ENCODE results near the gene FER.
"Not testable (repeated sequence)": the region's sequence is repeated elsewhere in the genome, so short reads cannot be mapped to it uniquely, and the experiment has no call there.

The FER gene

DNA sequence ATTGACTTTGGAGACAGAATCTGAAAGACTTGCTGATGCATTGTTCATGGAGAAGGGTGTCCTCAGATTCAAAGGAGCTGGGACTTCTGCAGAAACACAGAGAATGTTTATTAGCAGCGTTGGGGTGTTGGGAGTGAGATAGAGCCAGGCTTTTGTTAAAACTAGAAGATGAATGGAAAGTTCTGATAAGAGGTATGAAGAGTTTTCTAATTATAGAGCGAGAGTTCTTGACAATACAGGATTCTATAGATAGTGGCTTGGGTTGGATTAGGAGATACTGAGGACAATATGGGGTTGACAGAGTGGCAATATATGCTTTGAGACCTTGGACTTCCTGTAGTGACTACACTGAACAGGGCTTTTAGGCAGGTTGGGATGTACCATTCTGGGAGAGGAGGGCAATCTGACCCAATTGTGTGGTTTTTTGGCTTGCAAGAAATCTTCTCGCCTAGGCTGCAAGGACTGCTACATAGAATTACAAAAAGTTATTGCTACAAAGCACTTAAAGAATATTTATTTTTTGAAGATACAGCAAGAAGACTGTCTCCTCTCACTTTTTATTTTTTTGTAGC, 83.1 kb downstream of the FER start:
- Histone ChIP-seq H3K27ac (no peak overlapping the region), H3K9me3 (replicated peaks in 1 of 11) (no peaks in the 10 kb centered on the region), H3K27me3 (no peaks in the 10 kb centered on the region)

DNA sequence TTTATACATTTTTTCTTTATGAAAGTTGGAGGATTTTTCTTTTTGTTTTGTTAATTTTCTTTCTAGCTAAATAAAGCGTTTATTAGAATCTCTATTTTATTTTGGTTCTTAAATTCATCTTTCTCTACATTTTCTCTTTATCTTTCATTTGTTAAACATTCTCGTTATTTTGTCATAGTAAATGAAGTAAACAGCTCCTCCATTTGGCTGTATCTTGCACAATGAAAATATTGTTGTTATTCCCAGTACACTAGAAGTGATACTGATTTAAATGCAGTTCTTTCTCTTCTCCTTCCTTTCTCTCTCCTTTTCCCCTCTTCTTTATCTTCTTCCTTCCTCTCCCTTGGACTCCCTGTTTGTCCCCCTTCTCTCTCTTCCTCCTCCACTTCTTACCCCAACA, 88.8 kb downstream of the FER start:
- Histone ChIP-seq H3K27me3 (no peaks in the 10 kb centered on the region), H3K4me2 (no peak overlapping the region), H3K4me1 (no peaks in the 10 kb centered on the region), H3K27ac (no peak overlapping the region), H3K36me3 (peaks cover 0 to 33% (median 0%) of the 10 kb centered on the region in 11 experiments; a peak in 5 of 22 replicates), H4K20me1 (no peaks in the 10 kb centered on the region), H3K4me3 (no peak overlapping the region), H3K9me3 (replicated peaks in 1 of 11) (peaks cover 0 to 7% (median 0%) of the 10 kb centered on the region in 11 experiments; a peak in 4 of 22 replicates), H3K9ac (no peak overlapping the region)
- no peak for TF ChIP-seq Cebpa-rat (IDR thresholded peaks at IDR 0.05)

More for the DNA sequence above, 83.1 kb downstream of the FER start:
- Histone ChIP-seq H3K36me3 (peaks cover 0 to 12% (median 0%) of the 10 kb centered on the region in 11 experiments; a peak in 2 of 22 replicates), H3K9ac (no peak overlapping the region), H3K4me1 (no peaks in the 10 kb centered on the region), H3K4me3 (no peak overlapping the region), H3K4me2 (no peak overlapping the region), H4K20me1 (no peaks in the 10 kb centered on the region)
- TF ChIP-seq Cebpa-rat (IDR thresholded peaks at IDR 0.05) = no peak

DNA sequence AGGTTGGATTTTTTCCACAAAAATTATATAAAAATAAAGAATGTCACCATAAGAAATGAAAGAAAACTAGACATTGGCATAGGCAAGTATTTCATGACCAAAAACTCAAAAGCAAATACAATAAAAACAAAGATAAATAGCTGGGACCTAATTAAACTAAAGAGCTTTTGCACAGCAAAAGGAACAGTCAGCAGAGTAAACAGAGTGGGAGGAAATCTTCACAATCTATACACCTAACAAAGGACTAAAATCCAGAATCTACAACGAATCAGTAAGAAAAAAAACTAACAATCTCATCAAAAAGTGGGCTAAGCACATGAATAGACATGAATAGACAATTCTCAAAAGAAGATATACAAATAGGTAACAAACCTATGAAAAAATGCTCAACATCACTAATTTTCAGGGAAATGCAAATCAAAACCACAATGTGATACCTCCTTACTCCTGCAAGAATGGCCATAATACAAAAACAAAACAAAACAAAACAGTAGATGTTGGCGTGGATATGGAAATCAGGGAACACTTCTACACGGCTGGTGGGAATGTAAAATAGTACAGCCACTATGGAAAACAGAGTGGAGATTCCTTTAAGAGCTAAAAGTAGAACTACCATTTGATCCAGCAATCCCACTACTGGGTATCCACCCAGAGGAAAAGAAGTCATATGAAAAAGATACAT, 94.7 kb downstream of the FER start:
- H3K27ac ChIP-seq, H3K27me3 ChIP-seq, H3K4me3 ChIP-seq, H3K9ac ChIP-seq, H3K4me2 ChIP-seq, H4K20me1 ChIP-seq: not testable (repeated sequence)
- H3K36me3 ChIP-seq = peaks cover 0 to 34% (median 0%) of the 10 kb centered on the region in 11 experiments; a peak in 7 of 22 replicates
- H3K4me1 ChIP-seq = peaks cover 0 to 13% (median 0%) of the 10 kb centered on the region in 10 experiments; a peak in 5 of 20 replicates
- peaks cover 0 to 16% (median 6%) of the 10 kb centered on the region in 11 experiments; a peak in 6 of 22 replicates for H3K9me3 ChIP-seq (replicated peaks in 1 of 11)

DNA sequence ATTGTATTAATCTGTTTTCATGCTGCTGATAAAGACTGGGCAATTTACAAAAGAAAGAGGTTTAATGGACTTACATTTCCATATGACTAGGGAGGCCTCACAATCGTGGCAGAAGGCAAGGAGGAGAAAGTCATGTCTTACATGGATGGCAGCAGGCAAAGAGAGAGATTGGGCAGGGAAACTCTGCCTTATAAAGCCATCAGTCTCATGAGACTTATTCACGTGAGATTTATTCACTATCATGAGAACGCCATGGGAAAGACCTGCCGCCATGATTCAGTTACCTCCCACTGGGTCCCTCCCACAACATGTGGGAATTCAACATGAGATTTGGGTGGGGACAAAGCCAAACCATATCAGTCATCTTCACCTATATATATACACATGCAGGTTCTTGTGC, 103.4 kb downstream of the FER start:
- H3K4me1 ChIP-seq = peaks cover 0 to 18% (median 0%) of the 10 kb centered on the region in 10 experiments; a peak in 5 of 20 replicates
- H3K4me3 ChIP-seq, H3K4me2 ChIP-seq, H3K27ac ChIP-seq, H4K20me1 ChIP-seq, H3K9ac ChIP-seq, H3K27me3 ChIP-seq: not testable (repeated sequence)
- peaks cover 0 to 29% (median 10%) of the 10 kb centered on the region in 11 experiments; a peak in 14 of 22 replicates for H3K9me3 ChIP-seq (replicated peaks in 1 of 11)
- H3K36me3 ChIP-seq = peaks cover 0 to 14% (median 0%) of the 10 kb centered on the region in 11 experiments; a peak in 3 of 22 replicates

DNA sequence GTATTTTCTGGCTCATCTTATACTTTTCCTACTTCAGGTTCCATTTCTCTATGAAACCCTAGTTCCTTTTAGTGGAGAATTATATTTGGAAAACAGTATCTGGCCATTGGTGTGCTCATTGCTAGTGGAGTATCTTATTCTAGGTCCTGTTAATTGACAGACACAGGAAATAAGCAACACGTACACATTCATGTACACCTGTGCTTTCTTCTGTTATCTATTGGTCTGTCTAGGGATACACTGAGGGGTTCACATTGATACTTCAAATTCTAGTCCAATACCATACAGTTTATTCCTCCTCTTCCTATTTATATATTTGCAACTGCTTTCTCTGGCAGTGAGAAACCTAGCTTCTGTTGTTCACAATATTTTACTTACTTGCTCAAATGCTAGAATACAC, 110.2 kb downstream of the FER start:
- H4K20me1 ChIP-seq = no peaks in the 10 kb centered on the region
- H3K9ac ChIP-seq = peak overlapping the region in 7 of 11 experiments; percentile 54 to 79 (median 67); a peak in 9 of 22 replicates
- no peak for TF ChIP-seq Cebpa-rat (IDR thresholded peaks at IDR 0.05)
- H3K36me3 ChIP-seq = peaks cover 0 to 7% (median 0%) of the 10 kb centered on the region in 11 experiments; a peak in 5 of 22 replicates
- peak overlapping the region in 1 of 10 experiments; percentile 31; a peak in 1 of 20 replicates for H3K4me3 ChIP-seq
- no peaks in the 10 kb centered on the region for H3K27me3 ChIP-seq
- peak overlapping the region; percentile 66 to 94 (median 83) for H3K27ac ChIP-seq
- peak overlapping the region in 10 of 11 experiments; percentile 38 to 85 (median 68); a peak in 16 of 22 replicates for H3K4me2 ChIP-seq
- peaks cover 15 to 41% (median 23%) of the 10 kb centered on the region in 10 experiments for H3K4me1 ChIP-seq
- H3K9me3 ChIP-seq (replicated peaks in 1 of 11) = peaks cover 0 to 29% (median 5%) of the 10 kb centered on the region in 11 experiments; a peak in 10 of 22 replicates

DNA sequence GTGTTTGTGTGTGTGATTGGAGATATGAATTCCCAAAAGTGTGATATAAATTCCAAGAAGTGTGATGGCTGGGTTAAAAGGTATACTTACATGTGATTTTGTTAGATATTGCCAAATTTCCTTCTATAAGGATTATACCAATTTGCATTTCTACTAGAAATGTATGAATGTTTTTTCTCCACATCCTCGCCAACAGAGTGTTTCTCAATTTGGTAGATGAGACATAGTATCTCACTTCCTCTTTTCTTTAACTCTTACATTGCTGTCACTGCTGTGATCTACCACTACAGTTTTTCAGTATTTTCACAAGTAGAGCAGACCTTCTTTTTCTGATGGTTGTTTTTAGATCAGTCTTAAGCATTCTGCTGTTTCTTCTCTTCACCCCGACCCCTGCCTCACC, 111.3 kb downstream of the FER start:
- H3K27ac ChIP-seq = peak overlapping the region; percentile 66 to 94 (median 83)
- TF ChIP-seq Cebpa-rat (IDR thresholded peaks at IDR 0.05) = peak in 2 of 11 experiments; percentile 64 to 70; a peak in 5 of 22 replicates
- peaks cover 0 to 32% (median 5%) of the 10 kb centered on the region in 11 experiments; a peak in 10 of 22 replicates for H3K9me3 ChIP-seq (replicated peaks in 1 of 11)
- peaks cover 0 to 11% (median 0%) of the 10 kb centered on the region in 11 experiments; a peak in 6 of 22 replicates for H3K36me3 ChIP-seq
- peak overlapping the region; percentile 23 to 85 (median 66); a peak in 20 of 22 replicates for H3K4me2 ChIP-seq
- H4K20me1 ChIP-seq = no peaks in the 10 kb centered on the region
- H3K4me3 ChIP-seq = peak overlapping the region in 6 of 10 experiments; percentile 6 to 37 (median 26); a peak in 6 of 20 replicates
- H3K4me1 ChIP-seq = peaks cover 15 to 43% (median 23%) of the 10 kb centered on the region in 10 experiments
- H3K9ac ChIP-seq = peak overlapping the region; percentile 48 to 79 (median 67); a peak in 20 of 22 replicates
- H3K27me3 ChIP-seq = no peaks in the 10 kb centered on the region

DNA sequence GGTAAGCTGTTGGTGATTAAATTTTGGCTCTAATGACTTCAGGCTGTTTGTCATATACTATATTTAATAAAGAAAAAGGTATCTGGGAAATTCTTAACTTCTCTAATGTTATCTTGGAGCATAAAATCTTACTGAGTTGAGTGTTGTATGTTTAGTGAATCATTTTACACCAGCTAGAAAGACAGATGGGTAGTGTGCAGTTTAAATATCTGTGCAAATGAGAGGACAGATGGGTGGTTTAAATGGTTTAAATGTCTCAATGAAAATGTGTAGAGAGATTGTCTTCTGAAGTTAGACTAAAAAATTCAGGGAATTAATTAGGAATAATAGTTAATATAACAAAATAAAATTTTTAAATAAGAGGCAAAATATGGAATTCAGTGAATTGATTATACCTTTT, 114.5 kb downstream of the FER start:
- Histone ChIP-seq H3K4me2 (no peak overlapping the region), H3K9me3 (replicated peaks in 1 of 11) (peaks cover 0 to 28% (median 6%) of the 10 kb centered on the region in 11 experiments; a peak in 11 of 22 replicates), H3K36me3 (peaks cover 0 to 15% (median 0%) of the 10 kb centered on the region in 11 experiments; a peak in 5 of 22 replicates), H3K9ac (no peak overlapping the region), H4K20me1 (no peaks in the 10 kb centered on the region), H3K4me3 (no peak overlapping the region), H3K27ac (no peak overlapping the region), H3K27me3 (no peaks in the 10 kb centered on the region), H3K4me1 (peaks cover 15 to 49% (median 27%) of the 10 kb centered on the region in 10 experiments)
- no peak for TF ChIP-seq Cebpa-rat (IDR thresholded peaks at IDR 0.05)

DNA sequence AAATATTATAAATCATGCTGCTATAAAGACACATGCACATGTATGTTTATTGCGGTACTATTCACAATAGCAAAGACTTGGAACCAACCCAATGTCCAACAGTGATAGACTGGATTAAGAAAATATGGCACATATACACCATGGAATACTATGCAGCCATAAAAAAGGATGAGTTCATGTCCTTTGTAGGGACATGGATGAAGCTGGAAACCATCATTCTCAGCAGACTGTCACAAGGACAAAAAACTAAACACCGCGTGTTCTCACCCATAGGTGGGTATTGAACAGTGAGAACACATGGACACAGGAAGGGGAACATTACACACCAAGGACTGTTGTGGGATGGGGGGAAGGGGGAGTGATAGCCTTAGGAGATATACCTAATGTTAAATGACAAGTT, 118.4 kb downstream of the FER start:
- Histone ChIP-seq H3K36me3 (peaks cover 0 to 31% (median 0%) of the 10 kb centered on the region in 11 experiments; a peak in 5 of 22 replicates), H3K4me1 (peaks cover 0 to 33% (median 13%) of the 10 kb centered on the region in 10 experiments; a peak in 13 of 20 replicates)

DNA sequence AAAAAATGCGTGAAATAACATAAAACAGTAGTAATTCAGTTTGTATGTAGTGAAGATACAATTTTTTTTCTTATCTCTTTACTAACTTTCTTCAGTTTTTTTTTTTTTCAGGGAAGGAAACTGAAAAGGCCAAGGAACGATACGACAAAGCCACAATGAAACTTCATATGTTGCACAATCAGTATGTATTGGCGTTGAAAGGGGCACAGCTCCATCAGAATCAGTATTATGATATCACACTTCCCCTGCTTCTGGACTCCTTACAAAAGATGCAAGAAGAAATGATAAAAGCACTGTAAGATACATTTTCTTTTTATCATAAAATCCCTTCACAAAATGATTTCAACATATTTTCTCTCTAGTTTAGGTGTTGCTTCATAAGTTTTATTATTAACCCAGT, 120.0 kb downstream of the FER start:
- Histone ChIP-seq H4K20me1 (no peaks in the 10 kb centered on the region), H3K9ac (peak overlapping the region in 3 of 11 experiments; percentile 32 to 38 (median 37); a peak in 3 of 22 replicates), H3K36me3 (peaks cover 0 to 31% (median 0%) of the 10 kb centered on the region in 11 experiments; a peak in 5 of 22 replicates), H3K4me3 (no peak overlapping the region), H3K9me3 (replicated peaks in 1 of 11) (peaks cover 0 to 25% (median 6%) of the 10 kb centered on the region in 11 experiments; a peak in 11 of 22 replicates), H3K4me1 (peaks cover 0 to 32% (median 13%) of the 10 kb centered on the region in 10 experiments; a peak in 13 of 20 replicates), H3K4me2 (peak overlapping the region in 6 of 11 experiments; percentile 20 to 75 (median 44); a peak in 11 of 22 replicates), H3K27ac (peak overlapping the region in 10 of 11 experiments; percentile 0 to 73 (median 42); a peak in 12 of 22 replicates), H3K27me3 (no peaks in the 10 kb centered on the region)
- TF ChIP-seq Cebpa-rat (IDR thresholded peaks at IDR 0.05) = peak in 3 of 11 experiments; percentile 61 to 81 (median 72); a peak in 7 of 22 replicates

More for the DNA sequence above, 118.4 kb downstream of the FER start:
- H3K9ac ChIP-seq, H3K4me3 ChIP-seq, H3K27ac ChIP-seq, H3K27me3 ChIP-seq, H4K20me1 ChIP-seq, H3K4me2 ChIP-seq: not testable (repeated sequence)
- peaks cover 0 to 25% (median 6%) of the 10 kb centered on the region in 11 experiments; a peak in 11 of 22 replicates for H3K9me3 ChIP-seq (replicated peaks in 1 of 11)

Data from BLaER1 treated with 17β-estradiol and CSF1 and Interleukin-3, amounts not matched to agents 10 nM and 100 nM (cell line).